ENCODE data around the gene GXYLT1.
"Not testable (repeated sequence)": the region's sequence is repeated elsewhere in the genome, so short reads cannot be mapped to it uniquely, and the experiment has no call there.

Gene GXYLT1

DNA sequence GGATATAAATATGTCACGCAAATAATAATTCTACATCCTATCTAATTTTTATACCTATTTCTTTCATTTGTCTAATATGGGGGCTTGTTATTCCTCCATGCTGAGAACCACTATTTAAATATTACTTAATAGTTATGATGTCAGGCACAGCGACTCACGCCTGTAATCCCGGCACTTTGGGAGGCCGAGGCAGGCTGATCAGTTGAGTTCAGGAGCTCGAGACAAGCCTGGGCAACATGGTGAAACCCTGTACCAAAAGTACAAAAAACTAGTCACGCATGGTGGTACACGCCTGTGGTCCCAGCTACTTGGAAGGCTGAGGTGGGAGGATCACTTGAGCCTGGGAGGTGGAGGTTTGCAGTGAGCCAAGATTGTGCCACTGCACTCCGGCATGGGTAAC lies 45.2 kb downstream of the GXYLT1 start:
- H3K4me1 Mint-ChIP-seq, result peaks cover 15% of the 10 kb centered on the region
- no peaks in the 10 kb centered on the region for H3K27me3 Mint-ChIP-seq
- H3K4me3 Mint-ChIP-seq, result no peak overlapping the region
- peak overlapping the region; percentile 98 for H3K27ac Mint-ChIP-seq
- ATAC-seq (ENCODE audit: low read depth), result no peak
- no peaks in the 10 kb centered on the region for H3K9me3 Mint-ChIP-seq
- H3K36me3 Mint-ChIP-seq, result peaks cover 14% of the 10 kb centered on the region
- no peak for DNase-seq (ENCODE audit: low spot score in 2 of 2)

DNA sequence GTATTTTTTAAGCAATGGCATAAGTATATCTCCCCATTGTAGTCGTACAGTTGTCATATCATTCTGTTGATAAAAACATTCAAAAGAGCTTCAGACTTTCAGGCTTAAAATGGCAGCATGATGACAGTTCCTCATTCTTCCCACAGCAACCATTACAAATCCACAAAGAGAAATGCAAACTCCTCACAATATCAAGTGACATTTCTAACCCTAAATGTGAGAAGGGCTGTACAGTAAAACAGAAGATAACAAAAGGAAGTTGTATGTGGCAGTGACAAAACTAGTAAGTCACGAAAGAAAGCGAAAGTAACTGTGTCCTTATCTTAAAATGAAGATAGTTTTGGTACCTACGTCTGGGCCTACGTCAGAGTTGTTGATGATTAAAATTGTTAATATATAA lies 46.7 kb downstream of the GXYLT1 start:
- H3K9me3 Mint-ChIP-seq, result no peaks in the 10 kb centered on the region
- peak; percentile 98 for ATAC-seq (ENCODE audit: low read depth)
- peak in 1 of 2 donors; percentile 33 for DNase-seq (ENCODE audit: low spot score in 2 of 2)
- H3K27me3 Mint-ChIP-seq, result no peaks in the 10 kb centered on the region
- H3K36me3 Mint-ChIP-seq, result peaks cover 17% of the 10 kb centered on the region
- H3K4me1 Mint-ChIP-seq, result peaks cover 15% of the 10 kb centered on the region
- H3K27ac Mint-ChIP-seq, result peak overlapping the region; percentile 98
- H3K4me3 Mint-ChIP-seq, result peak overlapping the region; percentile 79

DNA sequence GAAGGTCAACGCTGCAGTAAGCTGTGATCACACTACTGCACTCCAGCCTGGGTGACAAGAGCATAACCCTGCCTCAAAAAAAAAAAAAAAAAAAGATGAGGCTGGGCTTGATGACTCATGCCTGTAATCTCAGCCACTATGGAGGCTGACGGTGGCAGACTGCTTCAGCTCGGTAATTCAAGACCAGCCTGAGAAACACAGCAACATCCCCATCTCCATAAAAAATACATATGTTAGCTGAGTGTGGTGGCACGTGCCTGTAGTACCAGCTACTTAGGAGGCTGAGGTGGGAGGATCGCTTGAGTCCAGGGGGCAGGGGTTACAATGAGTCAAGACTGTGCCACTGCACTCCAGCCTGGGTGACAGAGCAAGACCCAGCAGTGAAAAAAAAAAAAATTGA lies 50.4 kb downstream of the GXYLT1 start:
- H3K36me3 Mint-ChIP-seq, result peaks cover 33% of the 10 kb centered on the region

DNA sequence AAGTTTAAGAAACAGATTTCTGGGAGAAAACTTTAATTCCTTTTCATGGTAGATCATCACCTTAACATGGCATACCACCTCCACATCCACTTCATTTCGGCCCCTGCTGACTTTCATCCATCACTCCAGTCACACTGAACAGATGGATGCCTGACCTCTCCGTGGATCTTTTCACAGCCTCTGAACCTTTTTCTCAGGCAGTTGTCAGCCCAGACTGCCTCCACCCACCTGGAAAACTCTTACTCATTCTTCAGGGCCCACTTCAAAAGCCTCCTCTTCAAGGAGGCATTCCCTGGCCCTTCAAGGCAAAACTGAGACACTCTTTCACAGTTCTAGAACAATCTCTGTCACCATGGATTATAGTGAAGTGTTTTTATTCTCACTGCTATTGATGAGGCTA lies 52.9 kb downstream of the GXYLT1 start:
- Mint-ChIP-seq H3K4me3 (no peak overlapping the region), H3K27me3 (no peaks in the 10 kb centered on the region), H3K9me3 (no peaks in the 10 kb centered on the region), H3K36me3 (peaks cover 39% of the 10 kb centered on the region), H3K27ac (no peak overlapping the region), H3K4me1 (peaks cover 17% of the 10 kb centered on the region)
- ATAC-seq (ENCODE audit: low read depth) (no peak), DNase-seq (ENCODE audit: low spot score in 2 of 2) (no peak)

More for the DNA sequence above, 50.4 kb downstream of the GXYLT1 start:
- ATAC-seq (ENCODE audit: low read depth) (no peak), DNase-seq (ENCODE audit: low spot score in 2 of 2) (no peak)
- no peak overlapping the region for H3K4me3 Mint-ChIP-seq
- H3K4me1 Mint-ChIP-seq, result peaks cover 22% of the 10 kb centered on the region
- H3K27ac Mint-ChIP-seq, result no peak overlapping the region
- H3K27me3 Mint-ChIP-seq, result no peaks in the 10 kb centered on the region
- H3K9me3 Mint-ChIP-seq, result no peaks in the 10 kb centered on the region

DNA sequence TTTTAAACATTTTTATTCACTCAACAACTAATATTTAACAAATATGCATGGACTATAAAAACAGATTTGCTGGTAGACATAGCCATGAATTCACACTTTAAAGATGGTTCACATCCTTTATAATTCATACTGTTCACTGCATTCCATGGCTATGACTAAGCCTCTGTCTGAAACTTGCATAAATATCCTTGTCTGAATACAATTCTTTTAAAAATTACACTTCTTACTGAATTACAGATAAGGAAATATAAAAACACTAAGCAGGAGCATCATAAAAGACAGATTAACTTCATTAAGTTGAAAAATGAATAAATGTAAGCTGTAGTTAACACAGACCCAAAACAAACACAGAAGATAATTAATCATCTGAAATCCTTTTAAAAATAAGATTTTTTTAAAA lies 53.8 kb downstream of the GXYLT1 start:
- Mint-ChIP-seq H3K27me3 (no peaks in the 10 kb centered on the region), H3K27ac (no peak overlapping the region), H3K4me3 (no peak overlapping the region), H3K36me3 (peaks cover 39% of the 10 kb centered on the region), H3K9me3 (no peaks in the 10 kb centered on the region), H3K4me1 (peaks cover 12% of the 10 kb centered on the region)
- no peak for DNase-seq (ENCODE audit: low spot score in 2 of 2)
- ATAC-seq (ENCODE audit: low read depth), result no peak

DNA sequence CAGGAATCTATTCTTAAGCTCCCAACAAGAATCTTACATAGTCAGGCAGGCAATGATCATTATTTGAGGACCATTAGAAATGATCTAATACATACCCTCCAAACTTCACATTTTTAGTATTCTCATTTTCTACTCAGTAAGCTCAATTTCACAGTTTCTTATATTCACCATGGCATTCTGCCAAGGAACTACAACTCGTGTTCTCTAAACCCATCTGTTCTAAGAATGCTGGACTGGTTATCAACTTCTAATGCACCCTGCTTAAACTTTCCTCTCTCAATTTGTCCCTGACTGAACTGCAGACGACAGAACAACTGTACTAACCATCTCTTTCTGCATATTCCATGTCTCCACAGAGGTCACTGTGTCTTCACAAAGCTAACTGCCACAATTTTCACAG lies 58.6 kb downstream of the GXYLT1 start:
- no peaks in the 10 kb centered on the region for H3K27me3 Mint-ChIP-seq
- H3K4me1 Mint-ChIP-seq, result peaks cover 6% of the 10 kb centered on the region
- no peak for ATAC-seq (ENCODE audit: low read depth)
- H3K36me3 Mint-ChIP-seq, result peaks cover 34% of the 10 kb centered on the region
- no peak overlapping the region for H3K4me3 Mint-ChIP-seq
- no peak overlapping the region for H3K27ac Mint-ChIP-seq
- DNase-seq (ENCODE audit: low spot score in 2 of 2), result no peak
- H3K9me3 Mint-ChIP-seq, result no peaks in the 10 kb centered on the region

DNA sequence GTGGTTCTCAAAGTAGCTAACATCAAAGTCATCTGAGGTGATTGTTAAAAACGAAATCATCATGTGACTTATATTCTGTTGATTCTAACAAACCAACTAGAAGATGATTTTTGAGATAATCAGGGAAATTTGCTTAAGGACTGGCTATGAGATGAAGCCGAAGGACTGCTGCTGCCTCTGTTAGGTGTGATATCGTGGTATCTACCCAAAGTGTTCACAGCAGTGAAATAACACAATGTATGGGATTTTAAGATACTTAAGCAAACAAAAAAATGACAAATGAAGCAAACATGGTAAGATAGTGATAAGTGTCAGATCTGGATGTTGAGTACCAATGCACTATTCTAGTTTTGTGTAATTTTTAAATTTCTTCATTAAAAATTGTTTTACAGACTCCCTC lies 59.1 kb downstream of the GXYLT1 start:
- no peak for ATAC-seq (ENCODE audit: low read depth)
- Mint-ChIP-seq H3K27ac (no peak overlapping the region), H3K27me3 (no peaks in the 10 kb centered on the region)

DNA sequence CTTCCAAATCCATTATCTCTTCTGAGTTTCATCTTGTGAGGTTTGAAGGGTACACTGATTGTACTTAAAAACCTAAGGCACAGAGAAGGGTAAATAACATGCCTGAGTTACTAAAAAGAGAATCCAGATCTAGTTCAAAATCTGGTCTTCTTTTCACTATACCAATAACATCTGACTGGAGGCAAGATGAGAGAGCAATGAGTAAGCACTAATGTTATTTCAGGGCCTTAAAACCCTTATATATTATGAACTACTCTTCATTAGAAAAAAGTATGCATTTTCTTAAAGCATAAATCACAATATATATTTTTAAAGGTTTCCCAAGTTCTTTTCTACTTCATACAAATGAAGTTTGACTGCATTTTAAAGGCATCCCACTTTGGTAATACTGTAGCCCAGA lies 60.2 kb downstream of the GXYLT1 start:
- DNase-seq (ENCODE audit: low spot score in 2 of 2) (no peak), ATAC-seq (ENCODE audit: low read depth) (no peak)
- no peak overlapping the region for H3K27ac Mint-ChIP-seq
- H3K4me3 Mint-ChIP-seq, result no peak overlapping the region
- H3K36me3 Mint-ChIP-seq, result peaks cover 26% of the 10 kb centered on the region
- no peaks in the 10 kb centered on the region for H3K27me3 Mint-ChIP-seq
- peaks cover 2% of the 10 kb centered on the region for H3K4me1 Mint-ChIP-seq
- H3K9me3 Mint-ChIP-seq, result no peaks in the 10 kb centered on the region

More for the DNA sequence above, 59.1 kb downstream of the GXYLT1 start:
- Mint-ChIP-seq H3K9me3 (no peaks in the 10 kb centered on the region), H3K4me3 (no peak overlapping the region), H3K4me1 (peaks cover 6% of the 10 kb centered on the region), H3K36me3 (peaks cover 34% of the 10 kb centered on the region)
- DNase-seq (ENCODE audit: low spot score in 2 of 2), result no peak

DNA sequence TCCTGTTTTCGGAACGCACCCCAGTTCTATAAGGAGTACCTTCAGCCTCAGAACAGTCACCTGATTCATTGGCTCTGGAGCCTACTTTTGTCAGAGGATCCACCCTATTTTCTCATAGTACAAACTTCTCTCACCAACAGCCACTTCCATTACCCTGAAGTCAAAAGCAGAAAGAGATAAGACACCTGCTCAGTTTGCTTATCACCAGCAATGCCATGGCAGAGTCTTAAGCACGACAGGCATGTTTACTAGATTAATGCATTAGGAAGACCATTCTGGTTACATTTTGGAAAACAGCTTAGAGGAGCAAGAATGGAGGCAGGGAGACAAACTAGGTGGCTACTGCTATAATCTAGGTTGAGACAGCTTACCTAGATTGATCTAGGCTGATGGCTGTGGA lies 67.7 kb downstream of the GXYLT1 start:
- ATAC-seq (ENCODE audit: low read depth) (no peak), DNase-seq (ENCODE audit: low spot score in 2 of 2) (no peak)
- H3K27ac Mint-ChIP-seq, result no peak overlapping the region
- no peaks in the 10 kb centered on the region for H3K27me3 Mint-ChIP-seq
- H3K4me1 Mint-ChIP-seq, result peaks cover 3% of the 10 kb centered on the region
- no peak overlapping the region for H3K4me3 Mint-ChIP-seq
- H3K36me3 Mint-ChIP-seq, result no peaks in the 10 kb centered on the region
- peaks cover 8% of the 10 kb centered on the region for H3K9me3 Mint-ChIP-seq

DNA sequence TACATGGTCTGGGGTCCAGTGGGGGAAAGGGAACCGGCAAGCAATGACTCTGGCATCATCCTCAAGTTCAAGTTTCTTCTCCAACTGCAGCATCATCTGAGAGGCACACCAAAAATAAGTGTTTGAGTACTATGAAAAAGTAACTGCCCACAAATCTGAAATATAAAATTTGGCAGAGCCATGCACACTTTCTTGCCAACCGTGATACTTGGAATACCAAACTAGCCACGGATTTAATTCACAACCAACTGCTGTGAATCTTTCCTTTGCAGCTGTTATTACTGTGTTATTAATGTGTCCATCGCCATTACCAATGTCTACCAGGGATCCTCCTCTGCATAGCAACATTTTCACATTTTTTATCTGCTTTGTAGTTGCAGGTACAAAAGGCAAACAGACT lies 74.6 kb downstream of the GXYLT1 start:
- ATAC-seq (ENCODE audit: low read depth), result no peak
- H3K4me1 Mint-ChIP-seq, result no peaks in the 10 kb centered on the region
- no peak for DNase-seq (ENCODE audit: low spot score in 2 of 2)
- H3K9me3 Mint-ChIP-seq, result peaks cover 5% of the 10 kb centered on the region
- H3K27me3 Mint-ChIP-seq, result no peaks in the 10 kb centered on the region
- no peak overlapping the region for H3K4me3 Mint-ChIP-seq
- no peak overlapping the region for H3K27ac Mint-ChIP-seq
- no peaks in the 10 kb centered on the region for H3K36me3 Mint-ChIP-seq

DNA sequence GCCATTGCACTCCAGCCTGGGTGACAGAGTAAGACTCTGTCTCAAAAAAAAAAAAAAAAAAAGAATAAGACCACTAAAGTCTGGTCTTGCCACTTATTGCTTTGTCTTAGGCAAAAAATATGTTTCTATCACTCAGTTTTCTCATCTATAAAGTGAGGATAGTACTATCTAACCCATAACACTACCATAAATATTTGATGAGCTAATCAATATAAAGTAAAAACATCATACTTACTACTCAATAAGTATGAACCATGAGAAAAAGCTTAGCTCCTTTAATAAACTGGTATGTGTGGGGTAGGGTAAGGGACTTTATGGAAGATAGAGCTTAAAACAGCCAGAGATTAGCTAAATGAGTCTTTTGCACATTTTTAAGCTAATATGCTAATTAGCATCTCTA lies 85.5 kb downstream of the GXYLT1 start:
- DNase-seq (ENCODE audit: low spot score in 2 of 2) (no peak), ATAC-seq (ENCODE audit: low read depth) (no peak)
- H3K9me3 Mint-ChIP-seq, result peaks cover under 1% of the 10 kb centered on the region
- H3K4me3 Mint-ChIP-seq, result no peak overlapping the region
- peaks cover 5% of the 10 kb centered on the region for H3K27me3 Mint-ChIP-seq
- no peak overlapping the region for H3K27ac Mint-ChIP-seq
- peaks cover 8% of the 10 kb centered on the region for H3K4me1 Mint-ChIP-seq
- H3K36me3 Mint-ChIP-seq, result peaks cover 2% of the 10 kb centered on the region

DNA sequence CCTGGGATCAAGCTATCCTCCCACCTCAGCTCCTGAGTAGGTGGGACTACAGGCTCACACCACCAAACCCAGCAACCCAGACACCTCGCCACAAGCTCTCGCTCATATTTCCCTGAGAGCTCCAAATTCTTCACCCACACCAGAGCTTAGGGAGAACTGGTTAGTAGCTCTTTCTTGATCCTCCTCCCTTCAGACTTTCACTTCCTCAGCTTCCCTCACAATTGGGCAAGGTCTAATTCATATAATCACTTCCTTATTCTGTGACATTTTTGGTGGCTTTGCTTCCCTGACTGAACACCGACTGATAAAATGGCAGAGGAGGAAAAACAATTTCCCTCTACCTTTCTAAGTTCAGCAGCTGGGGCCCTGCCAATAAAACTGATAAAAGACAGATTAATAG lies 88.5 kb downstream of the GXYLT1 start:
- Mint-ChIP-seq H3K4me1 (peaks cover 8% of the 10 kb centered on the region), H3K27ac (peak overlapping the region; percentile 14), H3K9me3 (no peaks in the 10 kb centered on the region), H3K4me3 (no peak overlapping the region), H3K27me3 (peaks cover 5% of the 10 kb centered on the region), H3K36me3 (no peaks in the 10 kb centered on the region)
- DNase-seq (ENCODE audit: low spot score in 2 of 2), result peak; percentile 10 to 41
- ATAC-seq (ENCODE audit: low read depth), result peak; percentile 100

DNA sequence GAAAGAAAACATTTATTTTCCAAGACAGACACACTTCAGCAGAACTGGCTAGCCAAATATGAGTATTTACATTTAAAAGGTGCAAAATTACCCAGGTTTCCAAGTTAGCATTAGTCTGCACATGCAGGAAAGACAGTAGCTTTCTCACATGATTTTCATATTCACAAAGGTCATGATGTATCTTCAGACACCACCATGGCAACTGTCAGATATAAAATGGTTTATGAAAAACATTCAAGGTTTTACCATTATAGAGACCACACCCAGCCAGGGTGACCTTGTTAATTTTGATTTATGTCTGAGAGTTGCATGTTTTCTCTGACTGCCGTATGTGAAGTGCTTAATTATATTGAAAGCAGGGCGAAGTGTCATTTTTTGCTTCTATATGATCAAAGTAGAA lies 91.2 kb downstream of the GXYLT1 start:
- H3K27me3 Mint-ChIP-seq, result peaks cover 9% of the 10 kb centered on the region
- no peak overlapping the region for H3K4me3 Mint-ChIP-seq
- H3K36me3 Mint-ChIP-seq, result no peaks in the 10 kb centered on the region
- DNase-seq (ENCODE audit: low spot score in 2 of 2), result no peak
- H3K27ac Mint-ChIP-seq, result no peak overlapping the region
- ATAC-seq (ENCODE audit: low read depth), result no peak
- H3K4me1 Mint-ChIP-seq, result peaks cover 8% of the 10 kb centered on the region
- H3K9me3 Mint-ChIP-seq, result no peaks in the 10 kb centered on the region

DNA sequence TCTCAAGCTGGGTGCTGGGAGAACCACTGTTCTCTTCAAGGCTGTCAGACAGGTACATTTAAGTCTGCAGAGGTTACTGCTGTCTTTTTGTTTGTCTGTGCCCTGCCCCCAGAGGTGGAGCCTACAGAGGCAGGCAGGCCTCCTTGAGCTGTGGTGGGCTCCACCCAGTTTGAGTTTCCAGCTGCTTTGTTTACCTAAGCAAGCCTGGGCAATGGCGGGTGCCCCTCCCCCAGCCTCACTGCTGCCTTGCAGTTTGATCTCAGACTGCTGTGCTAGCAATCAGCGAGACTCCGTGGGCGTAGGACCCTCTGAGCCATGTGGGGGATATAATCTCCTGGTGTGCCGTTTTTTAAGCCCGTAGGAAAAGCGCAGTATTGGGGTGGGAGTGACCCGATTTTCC lies 95.7 kb downstream of the GXYLT1 start:
- ATAC-seq (ENCODE audit: low read depth); H3K27me3 Mint-ChIP-seq; H3K4me3 Mint-ChIP-seq; H3K9me3 Mint-ChIP-seq; H3K27ac Mint-ChIP-seq; H3K4me1 Mint-ChIP-seq; DNase-seq (ENCODE audit: low spot score in 2 of 2); H3K36me3 Mint-ChIP-seq: not testable (repeated sequence)

DNA sequence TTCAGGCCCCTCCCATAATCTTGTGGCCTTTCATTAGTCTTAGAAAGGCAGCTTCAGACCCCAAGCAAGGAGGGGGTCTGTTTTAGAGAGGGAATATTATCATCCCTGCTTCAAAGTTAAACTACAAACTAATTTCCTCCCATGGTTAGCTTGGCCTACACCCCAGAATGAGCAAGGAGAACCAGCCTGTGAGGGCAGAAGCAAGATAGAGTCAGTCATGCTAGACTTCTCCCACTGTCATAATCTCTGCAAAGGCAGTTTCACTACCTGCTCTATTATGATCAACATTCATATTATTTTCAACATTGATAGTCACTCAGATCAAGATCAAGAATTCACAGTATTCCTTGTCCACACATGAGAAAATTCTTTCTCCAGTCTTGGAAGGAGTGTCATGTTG lies 105.1 kb downstream of the GXYLT1 start:
- DNase-seq (ENCODE audit: low spot score in 2 of 2), result no peak
- H3K9me3 Mint-ChIP-seq, result peaks cover 2% of the 10 kb centered on the region
- no peak overlapping the region for H3K27ac Mint-ChIP-seq
- no peaks in the 10 kb centered on the region for H3K27me3 Mint-ChIP-seq
- no peak overlapping the region for H3K4me3 Mint-ChIP-seq
- ATAC-seq (ENCODE audit: low read depth), result peak; percentile 75
- no peaks in the 10 kb centered on the region for H3K36me3 Mint-ChIP-seq
- H3K4me1 Mint-ChIP-seq, result peaks cover 4% of the 10 kb centered on the region
